IMR-90 (cell line): ENCODE results near the gene SLC46A1. TPM values are rescaled to one million over a fixed set of nuclear protein-coding genes. Genes with fewer than 3 reads are reported as not detected.

Source experiments
- ATAC-seq: fragments of 200-7000 bp; cut with Tn5 transposase; 2 replicates; pipeline ENCODE4 v1.9.1; 2020; ENCODE audit warnings: low read depth, mild to moderate bottlenecking, moderate library complexity
- BruUV-seq: library from RNA; stranded (reverse); fragments of 400-500 nt; replicated peaks from 2 replicates; lab custom pipeline; 2021; lab: Mats Ljungman, UMichigan
- CTCF ChIA-PET: fragments of 300-600 bp; formaldehyde crosslinking; extraction: SDS; loops from one replicate; lab custom pipeline; 2021; ENCODE audit warnings: antibody characterized with exemption; lab: Yijun Ruan, JAX
- POLR2A ChIA-PET: fragments of 300-600 bp; sonication (Branson Sonifier 250); formaldehyde crosslinking; loops from one replicate; lab custom pipeline; 2022; ENCODE audit warnings: antibody characterized with exemption; ENCODE audit not compliant: unreplicated experiment; lab: Charles Lee
- DNase-seq: peaks from one replicate; pipeline ENCODE4 v3.0.0; 2013
- H2AFZ ChIP-seq: replicated peaks from 2 replicates; pipeline ENCODE3; 2013; ENCODE audit warnings: low read length, mild to moderate bottlenecking; ENCODE audit not compliant: poor library complexity
- H2AK5ac ChIP-seq: 2 replicates; pipeline ENCODE4 v1.6.1; 2013; ENCODE audit warnings: low read depth, low read length, inconsistent platforms
- H2AK9ac ChIP-seq: replicated peaks from 2 replicates; pipeline ENCODE3; 2013; ENCODE audit warnings: mild to moderate bottlenecking, low read depth, low read length, moderate library complexity; ENCODE audit not compliant: poor library complexity
- H2BK120ac ChIP-seq: 2 replicates; pipeline ENCODE4 v1.6.1; 2013; ENCODE audit warnings: low read depth, low read length, inconsistent platforms
- H2BK15ac ChIP-seq: 3 replicates; pipeline ENCODE4 v1.6.1; 2013; ENCODE audit warnings: low read depth, low read length, inconsistent platforms
- H2BK20ac ChIP-seq: 2 replicates; pipeline ENCODE4 v1.6.1; 2013; ENCODE audit warnings: low read depth, mild to moderate bottlenecking, inconsistent platforms, low read length, moderate library complexity
- H2BK5ac ChIP-seq: 2 replicates; pipeline ENCODE4 v1.6.1; 2013; ENCODE audit warnings: mild to moderate bottlenecking, low read depth, low read length, inconsistent platforms; ENCODE audit not compliant: poor library complexity, severe bottlenecking
- H3K14ac ChIP-seq: replicated peaks from 2 replicates; pipeline ENCODE4 v1.6.1; 2013; ENCODE audit warnings: low read depth, low read length, inconsistent platforms
- H3K18ac ChIP-seq: 2 replicates; pipeline ENCODE4 v1.6.1; 2013; ENCODE audit warnings: low read depth, low read length, control low read depth
- H3K23ac ChIP-seq: 2 replicates; pipeline ENCODE4 v1.6.1; 2013; ENCODE audit warnings: low read depth, low read length, inconsistent platforms
- H3K27ac ChIP-seq: 2 replicates; pipeline ENCODE4 v1.5.1; 2013; ENCODE audit warnings: mild to moderate bottlenecking, control low read depth, low read length; ENCODE audit not compliant: insufficient read depth
- H3K27me3 ChIP-seq: 2 replicates; pipeline ENCODE4 v1.6.1; 2013; ENCODE audit warnings: low read length; ENCODE audit not compliant: control insufficient read depth, insufficient read depth
- H3K36me3 ChIP-seq: 2 replicates; pipeline ENCODE4 v1.6.1; 2013; ENCODE audit warnings: low read length, mixed read lengths; ENCODE audit not compliant: control insufficient read depth, insufficient read depth
- H3K4ac ChIP-seq: 2 replicates; pipeline ENCODE4 v1.6.1; 2013; ENCODE audit warnings: low read depth, low read length, inconsistent platforms
- H3K4me1 ChIP-seq: 2 replicates; pipeline ENCODE4 v1.6.1; 2013; ENCODE audit warnings: low read length, mixed read lengths; ENCODE audit not compliant: control insufficient read depth, insufficient read depth
- H3K4me2 ChIP-seq: 2 replicates; pipeline ENCODE4 v1.6.1; 2013; ENCODE audit warnings: low read depth, mild to moderate bottlenecking, control low read depth, low read length, moderate library complexity
- H3K4me3 ChIP-seq: 2 replicates; pipeline ENCODE4 v1.5.1; 2013; ENCODE audit warnings: low read depth, mild to moderate bottlenecking, control low read depth, low read length, moderate library complexity; ENCODE audit not compliant: insufficient read depth
- H3K56ac ChIP-seq: 2 replicates; pipeline ENCODE4 v1.6.1; 2013; ENCODE audit warnings: low read length, inconsistent platforms; ENCODE audit not compliant: insufficient read depth; ENCODE audit errors: extremely low read depth
- H3K79me1 ChIP-seq, 2 experiments: 2 replicates each; pipeline ENCODE4 v1.6.1; 2013; ENCODE audit warnings: low read length in 2 of 2, inconsistent platforms in 1 of 2, low read depth in 1 of 2
- H3K9ac ChIP-seq: 2 replicates; pipeline ENCODE4 v1.6.1; 2013; ENCODE audit warnings: low read depth, low read length, control low read depth
- H3K9me1 ChIP-seq: 2 replicates; pipeline ENCODE4 v1.6.1; 2013; ENCODE audit warnings: low read length, inconsistent platforms; ENCODE audit not compliant: insufficient read depth
- H3K9me3 ChIP-seq: 2 replicates; pipeline ENCODE4 v1.6.1; 2013; ENCODE audit warnings: low read length; ENCODE audit not compliant: control insufficient read depth, insufficient read depth
- H4K20me1 ChIP-seq: 2 replicates; pipeline ENCODE4 v1.6.1; 2013; ENCODE audit warnings: low read length, inconsistent platforms; ENCODE audit not compliant: insufficient read depth
- H4K5ac ChIP-seq: 2 replicates; pipeline ENCODE4 v1.6.1; 2013; ENCODE audit warnings: mild to moderate bottlenecking, low read depth, low read length, control low read depth
- H4K8ac ChIP-seq, 2 experiments: 2 replicates each; pipeline ENCODE4 v1.6.1; 2013; ENCODE audit warnings: low read depth in 2 of 2, low read length in 2 of 2, control low read depth in 1 of 2, inconsistent platforms in 1 of 2
- H4K91ac ChIP-seq: 2 replicates; pipeline ENCODE4 v1.6.1; 2013; ENCODE audit warnings: low read depth, low read length, inconsistent platforms; ENCODE audit not compliant: insufficient read depth
- NFE2L2 ChIP-seq: fragments of 150-350 bp; IDR thresholded peaks from 2 replicates; pipeline ENCODE4 v1.6.1; 2016; ENCODE audit warnings: low read depth, mild to moderate bottlenecking, low read length
- WGBS, 2 experiments: methylation state at CpG; one replicate each; pipeline versions ENCODE4 v1.1.5 to v1.1.7; 2013; ENCODE audit warnings: missing lambda C conversion rate in 2 of 2; ENCODE audit not compliant: insufficient read length in 1 of 2; ENCODE audit errors: extremely low coverage in 2 of 2; 5-methylcytosine and 5-hydroxymethylcytosine counted together
- dilution Hi-C: fragments of 300-500 bp; cut with HindIII; formaldehyde crosslinking; loops from one replicate; pipeline ENCODE4 v1.14.3; 2018; ENCODE audit warnings: low sequenced_read_pairs; ENCODE audit not compliant: unreplicated experiment
- in situ Hi-C: fragments of 300-500 bp; cut with MboI; formaldehyde crosslinking; loops from 3 replicates; pipeline ENCODE4 v1.14.3; 2019; ENCODE audit warnings: low sequenced_read_pairs, inconsistent platforms, mixed read lengths
- intact Hi-C: fragments of 100-400 bp; cut with micrococcal nuclease; formaldehyde crosslinking; loops from 2 replicates; pipeline ENCODE4 v1.10.0; 2022
- polyA plus RNA-seq, 3 experiments: library from polyadenylated mRNA; depleted of rRNA; stranded (reverse); fragments of >200 nt; gene quantifications; 2 replicates each; pipeline ENCODE4 v1.2.3, GENCODE V29; 2012; ENCODE audit warnings: low replicate concordance in 1 of 3
- total RNA-seq: library from RNA; depleted of rRNA; stranded (reverse); fragments of >200 nt; gene quantifications from 2 replicates; pipeline ENCODE4 v1.2.3, GENCODE V29; 2012
- TF ChIP-seq, protein P1 (sequence below): fragments of 150-350 bp; IDR thresholded peaks from 2 replicates; pipeline ENCODE4 v1.6.1; 2017; ENCODE audit warnings: mild to moderate bottlenecking, antibody characterized with exemption, low read length, low read depth

SLC46A1 gene
- total and polyA plus RNA-seq, 2 of the 4 experiments (the other 2 are of a cell fraction) = 2.7 to 3.9 TPM

DNA sequence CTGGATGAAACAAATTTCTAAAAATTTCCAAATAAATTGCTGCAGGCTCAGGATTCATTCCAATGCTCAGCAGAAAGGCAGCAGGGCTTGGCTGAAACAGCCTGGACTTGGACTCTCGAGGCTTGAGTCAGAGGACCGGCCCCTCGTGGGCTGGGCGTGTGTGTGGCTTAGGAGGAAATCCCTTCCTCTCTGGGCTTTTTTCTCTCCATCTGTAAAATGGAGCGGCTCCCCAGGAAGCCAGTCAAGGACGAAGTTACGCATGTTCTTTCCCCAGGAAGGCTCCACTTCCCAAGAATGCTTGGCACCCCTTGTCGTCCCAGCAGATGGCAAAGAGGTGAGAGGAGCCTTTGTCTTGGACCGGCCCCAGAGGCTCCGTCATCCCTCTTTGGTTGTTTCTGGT, 13.5 kb downstream of the SLC46A1 start:
- ChIA-PET POLR2A (no interaction called here), CTCF (no interaction called here)
- H4K8ac ChIP-seq = no peak overlapping the region
- BruUV-seq = no TSS peak
- no peak overlapping the region for H2AK5ac ChIP-seq
- no peaks in the 10 kb centered on the region for H3K79me1 ChIP-seq
- H2AFZ ChIP-seq = no peak overlapping the region
- DNase-seq = no peak
- H2BK20ac ChIP-seq = no peak overlapping the region
- no peak overlapping the region for H2BK120ac ChIP-seq
- H2AK9ac ChIP-seq = no peak overlapping the region
- no peak overlapping the region for H3K4me2 ChIP-seq
- no peak for ATAC-seq
- no peak overlapping the region for H4K91ac ChIP-seq
- H4K20me1 ChIP-seq = no peaks in the 10 kb centered on the region
- no peaks in the 10 kb centered on the region for H3K9me3 ChIP-seq
- in situ Hi-C loops = no loop called here
- H3K9me1 ChIP-seq = peaks cover 7% of the 10 kb centered on the region; the same call in 1 of the 2 replicates
- no peak overlapping the region for H3K27ac ChIP-seq
- H3K4me3 ChIP-seq = no peak overlapping the region
- H3K14ac ChIP-seq = no peak overlapping the region
- no peak overlapping the region for H3K9ac ChIP-seq
- H3K18ac ChIP-seq = no peak overlapping the region
- no peak overlapping the region for H4K5ac ChIP-seq
- H3K4ac ChIP-seq = no peak overlapping the region
- dilution Hi-C loops = no loop called here
- TF ChIP-seq NFE2L2 = no peak
- TF ChIP-seq, protein P1, sequence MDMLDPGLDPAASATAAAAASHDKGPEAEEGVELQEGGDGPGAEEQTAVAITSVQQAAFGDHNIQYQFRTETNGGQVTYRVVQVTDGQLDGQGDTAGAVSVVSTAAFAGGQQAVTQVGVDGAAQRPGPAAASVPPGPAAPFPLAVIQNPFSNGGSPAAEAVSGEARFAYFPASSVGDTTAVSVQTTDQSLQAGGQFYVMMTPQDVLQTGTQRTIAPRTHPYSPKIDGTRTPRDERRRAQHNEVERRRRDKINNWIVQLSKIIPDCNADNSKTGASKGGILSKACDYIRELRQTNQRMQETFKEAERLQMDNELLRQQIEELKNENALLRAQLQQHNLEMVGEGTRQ = no peak
- no peak overlapping the region for H3K23ac ChIP-seq
- no peak overlapping the region for H2BK5ac ChIP-seq
- intact Hi-C loops = no loop called here
- H3K27me3 ChIP-seq = no peaks in the 10 kb centered on the region
- WGBS, 2 experiments = 100% methylated on average over 1 of the region's 10 CpGs; no CpG with 5 or more reads in 1 of the 2 experiments
- peaks cover 9% of the 10 kb centered on the region for H3K4me1 ChIP-seq
- H3K56ac ChIP-seq = no peak overlapping the region
- H2BK15ac ChIP-seq = no peak overlapping the region
- peaks cover 37% of the 10 kb centered on the region for H3K36me3 ChIP-seq
